Cardiac fibroblast (primary cell): ENCODE measurements around the gene GTF2E1.
A peak's percentile ranks its signal among the peaks of the same experiment; 100 is the strongest.

Experiments used
- DNase-seq, 2 donors: peaks; one replicate each; pipeline versions ENCODE4 v3.0.0 to v3.0.0-alpha.2; 2010; ENCODE audit warnings: low read depth in 2 of 2
- H3K4me3 ChIP-seq, 2 donors: replicated peaks in 1 of 2; 1 replicate in 1 of 2; 2 replicates in 1 of 2; pipeline ENCODE4 v1.5.1; 2011; ENCODE audit warnings: low read depth in 2 of 2, low read length in 2 of 2, mild to moderate bottlenecking in 2 of 2, moderate library complexity in 1 of 2
- TF ChIP-seq, protein P1 (sequence below): IDR thresholded peaks from one replicate; pipeline ENCODE4 v1.5.1; 2011; ENCODE audit warnings: low read depth, mild to moderate bottlenecking, low read length, inconsistent platforms

Gene GTF2E1

DNA sequence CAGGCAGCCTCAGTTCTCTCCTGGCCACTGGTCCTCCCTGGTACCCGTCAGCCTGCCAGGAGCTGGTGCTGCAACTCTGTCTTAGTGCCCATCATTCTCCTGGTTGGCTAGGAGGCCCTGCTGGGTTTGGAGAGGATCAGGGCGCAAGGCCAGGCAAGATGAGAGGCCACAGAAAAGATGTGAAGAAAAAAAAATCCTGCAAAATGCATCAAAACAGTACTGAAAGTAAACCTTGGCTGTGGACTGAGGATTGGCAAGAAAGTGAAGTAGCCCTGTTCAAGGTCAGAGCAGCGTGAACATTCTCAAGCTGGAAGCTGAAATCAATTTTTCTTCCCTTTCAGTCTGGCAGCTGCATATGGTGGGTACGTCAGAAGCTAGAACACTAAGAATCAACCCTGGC is 74.2 kb downstream of the GTF2E1 start:
- no peak overlapping the region for H3K4me3 ChIP-seq
- peak in 1 of 2 donors; percentile 14 for DNase-seq
- TF ChIP-seq, protein P1, sequence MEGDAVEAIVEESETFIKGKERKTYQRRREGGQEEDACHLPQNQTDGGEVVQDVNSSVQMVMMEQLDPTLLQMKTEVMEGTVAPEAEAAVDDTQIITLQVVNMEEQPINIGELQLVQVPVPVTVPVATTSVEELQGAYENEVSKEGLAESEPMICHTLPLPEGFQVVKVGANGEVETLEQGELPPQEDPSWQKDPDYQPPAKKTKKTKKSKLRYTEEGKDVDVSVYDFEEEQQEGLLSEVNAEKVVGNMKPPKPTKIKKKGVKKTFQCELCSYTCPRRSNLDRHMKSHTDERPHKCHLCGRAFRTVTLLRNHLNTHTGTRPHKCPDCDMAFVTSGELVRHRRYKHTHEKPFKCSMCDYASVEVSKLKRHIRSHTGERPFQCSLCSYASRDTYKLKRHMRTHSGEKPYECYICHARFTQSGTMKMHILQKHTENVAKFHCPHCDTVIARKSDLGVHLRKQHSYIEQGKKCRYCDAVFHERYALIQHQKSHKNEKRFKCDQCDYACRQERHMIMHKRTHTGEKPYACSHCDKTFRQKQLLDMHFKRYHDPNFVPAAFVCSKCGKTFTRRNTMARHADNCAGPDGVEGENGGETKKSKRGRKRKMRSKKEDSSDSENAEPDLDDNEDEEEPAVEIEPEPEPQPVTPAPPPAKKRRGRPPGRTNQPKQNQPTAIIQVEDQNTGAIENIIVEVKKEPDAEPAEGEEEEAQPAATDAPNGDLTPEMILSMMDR = no peak

DNA sequence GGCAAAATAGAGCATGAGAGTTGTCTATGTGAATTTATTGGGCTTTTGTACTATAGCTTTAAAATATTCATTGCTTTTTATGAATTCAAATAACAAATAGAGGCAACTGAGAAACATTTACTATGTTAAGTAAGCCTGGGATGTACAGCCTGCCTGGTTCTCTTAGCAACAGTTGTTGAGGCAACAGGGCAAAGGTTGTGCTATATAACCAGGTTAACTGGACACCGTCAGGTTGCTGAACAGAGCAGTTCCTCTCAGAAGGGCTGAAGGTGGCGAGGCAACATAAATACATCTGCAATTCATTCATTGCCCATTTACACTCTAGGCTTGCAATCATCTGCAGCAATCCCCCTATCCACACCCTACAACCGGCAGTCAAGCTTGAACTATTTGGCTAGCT is 78.2 kb downstream of the GTF2E1 start:
- H3K4me3 ChIP-seq = no peak overlapping the region
- no peak for DNase-seq
- TF ChIP-seq, protein P1 = no peak

DNA sequence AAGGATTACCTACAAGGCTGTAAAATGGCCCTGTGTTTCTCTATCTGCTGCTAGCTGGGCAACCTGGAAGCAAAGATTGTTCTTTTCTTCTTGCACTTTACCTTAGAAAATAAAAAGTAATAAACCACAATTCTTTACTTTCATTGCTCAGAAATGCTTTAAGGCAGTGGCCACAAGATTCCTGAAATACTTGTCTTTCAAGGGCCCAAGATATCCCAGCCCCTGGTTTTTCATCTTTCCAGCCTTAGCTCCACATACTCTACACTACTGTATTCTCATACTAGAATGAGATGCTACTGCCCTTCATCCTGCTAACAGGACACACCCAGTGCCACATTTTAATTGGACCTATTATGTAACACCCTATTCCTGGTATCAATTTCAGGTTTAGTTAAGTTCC is 78.9 kb downstream of the GTF2E1 start:
- DNase-seq = no peak
- H3K4me3 ChIP-seq = no peak overlapping the region
- TF ChIP-seq, protein P1 = no peak

DNA sequence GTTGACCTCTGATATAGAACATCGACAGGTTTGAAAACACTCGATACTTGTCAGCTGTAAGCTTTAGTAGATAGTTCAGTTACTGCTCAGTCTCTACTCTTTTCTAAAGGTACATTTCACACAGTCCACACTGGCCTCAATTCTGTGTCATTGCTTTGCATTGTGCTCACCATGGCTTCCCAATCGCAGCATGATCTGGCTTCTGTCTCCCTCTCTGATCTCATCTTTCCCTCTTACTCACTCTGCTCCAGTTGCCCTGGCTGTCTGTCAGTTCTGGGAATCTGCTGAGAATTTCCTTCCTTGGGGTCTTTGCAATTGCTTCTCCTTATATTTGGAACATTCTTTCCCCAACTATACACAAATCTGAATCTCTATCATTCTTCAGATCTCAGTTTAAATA is 80.6 kb downstream of the GTF2E1 start:
- peak in 1 of 2 donors; percentile 29 for DNase-seq
- no peak overlapping the region for H3K4me3 ChIP-seq
- TF ChIP-seq, protein P1 = no peak

DNA sequence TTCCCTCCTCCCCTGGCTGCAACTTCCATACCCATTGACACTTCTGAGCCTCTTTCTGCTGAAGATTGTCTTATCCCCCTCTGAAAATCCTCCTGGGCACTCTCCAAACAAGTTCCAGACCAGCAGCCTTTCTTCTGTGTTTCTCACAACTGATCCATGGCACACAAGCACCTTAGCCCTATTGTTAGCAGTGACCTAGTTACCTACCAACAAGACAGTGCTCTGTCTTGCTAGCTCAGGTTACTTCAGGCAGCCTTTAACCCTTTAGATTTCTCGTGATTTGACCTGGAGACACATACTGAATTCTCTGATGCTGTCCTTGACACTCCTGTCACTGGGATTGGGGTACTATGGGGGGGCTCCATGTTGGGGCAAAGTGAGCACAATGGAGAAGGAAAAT is 82.1 kb downstream of the GTF2E1 start:
- H3K4me3 ChIP-seq = no peak overlapping the region
- no peak for DNase-seq
- TF ChIP-seq, protein P1 = no peak

DNA sequence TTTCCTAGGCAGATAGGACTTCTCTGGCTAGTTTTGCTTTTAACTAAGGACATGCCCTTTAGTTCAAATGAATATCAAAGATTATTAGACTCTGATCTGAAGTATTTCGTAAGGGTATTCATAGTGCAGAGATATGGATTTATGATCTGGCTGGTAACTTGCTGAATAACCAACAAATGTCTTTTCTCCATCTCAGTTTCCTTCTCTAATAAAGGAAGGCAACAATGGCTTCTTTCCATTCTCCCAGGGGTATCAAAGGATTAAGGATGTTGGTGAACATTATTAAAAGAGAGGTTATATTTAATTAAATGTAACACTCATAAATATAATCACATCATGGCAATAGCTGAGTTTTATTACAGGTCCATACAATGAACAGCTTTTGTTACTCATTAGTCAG is 86.3 kb downstream of the GTF2E1 start:
- TF ChIP-seq, protein P1 = no peak
- DNase-seq = no peak
- no peak overlapping the region for H3K4me3 ChIP-seq

DNA sequence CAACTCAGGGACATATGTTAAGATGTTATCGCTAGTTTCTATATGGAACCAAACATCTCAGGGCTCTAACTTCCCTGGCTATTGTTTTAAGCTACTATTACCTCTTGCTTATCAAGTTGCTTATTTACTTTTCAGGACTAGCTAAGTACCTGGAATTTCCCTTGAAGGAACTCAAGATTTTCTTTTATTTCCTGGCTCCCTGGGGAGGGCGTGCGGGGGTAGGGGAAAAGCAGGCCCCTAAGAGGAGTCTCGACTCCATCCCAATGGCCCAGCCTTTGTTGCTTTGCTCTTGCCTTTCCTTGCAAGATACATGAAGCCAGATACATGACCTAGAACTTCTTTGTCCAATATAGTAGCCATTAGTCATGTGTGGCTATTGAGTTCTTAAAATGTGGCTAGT is 88.5 kb downstream of the GTF2E1 start:
- H3K4me3 ChIP-seq = no peak overlapping the region
- TF ChIP-seq, protein P1 = no peak
- DNase-seq = no peak
